C4-2B (cell line): ENCODE results near the gene CFAP65.

Source experiments
- ZFX ChIP-seq: fragments of 450-650 bp; IDR thresholded peaks from 2 replicates; pipeline ENCODE4 v1.6.1; 2017
- TF ChIP-seq, protein P1 (sequence below): fragments of 450-650 bp; conservative IDR thresholded peaks from 2 replicates; pipeline ENCODE4 v1.5.1; 2017; ENCODE audit warnings: mild to moderate bottlenecking

DNA sequence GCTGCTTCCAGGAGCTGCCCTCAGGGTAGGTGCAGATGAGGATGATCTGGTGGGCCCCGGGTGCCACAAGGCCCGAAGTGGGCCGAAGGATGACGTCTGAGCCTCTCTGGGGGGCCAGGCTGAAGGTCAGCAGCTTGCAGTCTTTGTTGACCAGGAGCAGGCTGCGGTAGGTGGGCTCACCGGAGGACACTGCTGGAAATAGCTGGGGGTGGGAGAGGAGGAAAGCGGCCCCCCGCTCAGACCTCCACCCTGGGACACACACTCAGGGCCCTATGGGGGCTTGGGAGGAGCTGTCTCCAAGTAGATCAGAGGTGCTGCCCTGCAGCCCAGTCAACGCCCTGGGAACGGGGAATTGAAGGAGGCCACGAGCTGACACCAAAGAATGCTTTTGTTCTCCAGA, 17.3 kb downstream of the CFAP65 start:
- TF ChIP-seq, protein P1, sequence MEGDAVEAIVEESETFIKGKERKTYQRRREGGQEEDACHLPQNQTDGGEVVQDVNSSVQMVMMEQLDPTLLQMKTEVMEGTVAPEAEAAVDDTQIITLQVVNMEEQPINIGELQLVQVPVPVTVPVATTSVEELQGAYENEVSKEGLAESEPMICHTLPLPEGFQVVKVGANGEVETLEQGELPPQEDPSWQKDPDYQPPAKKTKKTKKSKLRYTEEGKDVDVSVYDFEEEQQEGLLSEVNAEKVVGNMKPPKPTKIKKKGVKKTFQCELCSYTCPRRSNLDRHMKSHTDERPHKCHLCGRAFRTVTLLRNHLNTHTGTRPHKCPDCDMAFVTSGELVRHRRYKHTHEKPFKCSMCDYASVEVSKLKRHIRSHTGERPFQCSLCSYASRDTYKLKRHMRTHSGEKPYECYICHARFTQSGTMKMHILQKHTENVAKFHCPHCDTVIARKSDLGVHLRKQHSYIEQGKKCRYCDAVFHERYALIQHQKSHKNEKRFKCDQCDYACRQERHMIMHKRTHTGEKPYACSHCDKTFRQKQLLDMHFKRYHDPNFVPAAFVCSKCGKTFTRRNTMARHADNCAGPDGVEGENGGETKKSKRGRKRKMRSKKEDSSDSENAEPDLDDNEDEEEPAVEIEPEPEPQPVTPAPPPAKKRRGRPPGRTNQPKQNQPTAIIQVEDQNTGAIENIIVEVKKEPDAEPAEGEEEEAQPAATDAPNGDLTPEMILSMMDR: no peak
- TF ChIP-seq ZFX: no peak
